ENCODE results near the gene CAMK1D.
"Not testable (repeated sequence)": the region's sequence is repeated elsewhere in the genome, so short reads cannot be mapped to it uniquely, and the experiment has no call there.

The CAMK1D gene

DNA sequence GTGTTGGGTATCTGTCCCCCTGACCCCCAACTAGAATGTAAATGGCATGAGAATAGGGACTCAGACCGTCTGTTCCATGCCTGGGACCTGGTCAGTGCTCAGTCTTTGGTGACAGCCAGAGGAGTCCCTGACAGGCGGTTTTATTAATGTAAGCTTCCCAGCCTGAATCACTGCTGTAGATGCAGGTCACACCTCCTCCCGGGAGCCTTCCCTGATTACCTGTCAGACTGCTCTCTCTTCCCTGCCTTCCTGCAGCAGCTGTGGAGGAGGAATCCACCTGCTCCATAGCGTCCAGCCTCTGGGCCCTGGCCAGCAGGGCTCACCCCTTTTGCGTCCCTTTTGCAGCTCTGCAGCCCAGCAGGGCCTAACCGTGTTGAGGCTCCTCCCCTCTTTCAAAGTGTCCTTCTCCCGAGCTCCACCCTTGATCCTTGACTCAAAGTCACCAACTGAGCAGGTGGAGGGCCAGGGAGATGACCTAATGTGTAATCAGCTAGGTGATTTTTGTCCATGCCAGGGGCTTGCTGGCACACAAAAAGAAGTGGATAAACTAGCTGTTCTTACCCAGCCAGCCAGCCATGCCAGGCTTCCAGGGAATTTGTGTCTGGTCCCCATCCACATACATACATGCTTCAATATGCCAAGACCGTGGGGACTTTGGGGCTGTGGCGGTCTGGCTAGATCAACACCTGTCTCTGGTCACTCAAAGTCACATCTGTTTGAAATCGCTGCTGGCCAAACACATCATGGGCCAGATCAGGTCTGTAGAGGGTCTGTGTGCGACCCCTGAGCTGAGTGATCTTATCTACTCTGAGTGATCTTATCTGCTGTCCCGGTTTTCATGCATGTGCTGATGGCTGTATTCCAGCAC, 457.1 kb downstream of the CAMK1D start:
- DNase-seq, result no peak

DNA sequence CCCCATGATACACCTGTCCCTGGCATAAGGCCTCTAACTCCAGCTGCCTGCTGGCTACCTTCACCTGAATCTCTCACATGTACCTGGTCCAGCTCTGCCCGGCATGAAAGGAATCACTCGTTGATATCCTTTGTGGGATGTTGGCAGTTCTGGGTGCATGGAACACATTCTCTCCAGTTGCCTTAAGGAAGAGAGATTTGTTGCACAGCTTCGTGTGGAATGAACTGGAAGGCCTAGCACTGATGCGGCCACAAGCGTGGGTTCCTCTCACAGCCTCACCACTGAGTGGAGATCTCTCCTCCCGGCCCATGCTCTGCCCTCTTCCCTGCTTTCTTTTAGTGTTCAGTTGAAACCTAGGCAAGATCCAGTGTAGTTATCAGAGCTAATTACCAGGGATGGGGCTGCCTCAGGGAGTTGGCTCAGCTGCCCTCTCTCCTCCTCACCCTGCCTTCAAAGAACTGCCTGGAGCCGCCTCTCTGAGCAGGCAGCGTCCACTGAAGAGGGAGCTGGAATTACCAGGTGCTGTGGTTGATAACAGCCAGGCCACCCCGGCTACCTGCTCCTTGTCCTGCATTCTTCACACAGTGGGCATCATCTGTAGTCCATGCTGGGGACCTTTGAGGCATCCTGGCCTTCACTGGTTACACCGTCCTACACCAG, 457.9 kb downstream of the CAMK1D start:
- DNase-seq, result no peak

GRCh38 chr10:12808014-12808613, 458.8 kb downstream of the CAMK1D start:
- DNase-seq, result no peak

- DNase-seq, result not testable (repeated sequence)
Observed at GRCh38 chr10:12810046-12810445, 460.7 kb downstream of the CAMK1D start.

DNA sequence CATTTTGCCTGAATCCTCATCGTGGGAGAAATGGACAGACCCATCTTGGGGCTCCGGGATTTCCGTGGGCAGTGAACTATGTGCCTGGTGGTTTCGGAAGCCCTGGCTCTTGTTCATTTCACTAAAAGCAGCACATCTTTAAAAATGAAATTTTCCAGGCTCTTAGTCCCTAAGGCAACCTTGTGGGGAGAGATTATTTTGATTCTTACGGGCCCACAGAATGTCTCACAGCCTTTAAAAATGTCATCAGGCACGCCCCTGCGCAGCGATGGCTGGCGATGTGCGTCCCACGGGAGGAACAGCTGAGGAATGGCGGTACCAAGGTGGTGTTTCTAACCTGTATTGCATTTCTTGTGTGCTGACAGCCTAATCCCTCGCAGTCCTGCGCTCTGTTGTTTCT, 462.5 kb downstream of the CAMK1D start:
- DNase-seq, result no peak

DNA sequence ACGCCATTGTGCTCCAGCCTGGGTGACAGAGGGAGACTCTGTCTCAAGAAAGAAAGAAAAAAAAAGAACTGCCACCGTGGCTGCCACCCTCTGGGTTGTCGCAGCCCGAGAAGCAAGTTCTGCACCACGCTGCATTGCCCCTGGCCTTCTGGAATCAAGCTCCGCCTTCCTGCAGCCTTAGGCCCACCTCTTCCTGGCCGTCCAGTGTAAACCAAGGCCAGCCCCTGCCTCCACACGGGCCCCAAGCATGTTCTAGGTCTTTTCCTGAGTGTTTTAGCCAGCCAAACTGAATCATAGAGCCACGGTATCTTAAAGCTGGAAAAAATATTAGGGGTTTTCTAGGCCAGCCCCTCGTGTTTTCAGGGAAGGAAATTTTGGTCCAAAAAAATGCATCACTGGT, 463.2 kb downstream of the CAMK1D start:
- no peak for DNase-seq

DNA sequence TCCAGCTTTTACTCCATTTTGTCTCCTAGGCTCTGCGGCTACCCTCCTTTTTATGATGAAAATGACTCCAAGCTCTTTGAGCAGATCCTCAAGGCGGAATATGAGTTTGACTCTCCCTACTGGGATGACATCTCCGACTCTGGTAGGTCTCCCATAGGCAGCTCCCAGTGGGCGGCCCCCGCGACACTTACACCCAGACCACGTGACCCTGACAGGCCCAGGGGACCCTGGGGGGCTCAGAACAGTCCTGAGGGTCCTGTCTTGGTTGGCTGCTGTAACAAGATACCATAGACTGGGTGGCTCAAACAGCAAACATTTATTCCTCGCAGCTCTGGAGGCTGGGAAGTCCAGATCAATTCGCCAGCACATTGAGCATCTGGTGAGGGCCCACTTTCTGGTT, 464.8 kb downstream of the CAMK1D start:
- DNase-seq, result no peak

GRCh38 chr10:12819071-12819470, 469.7 kb downstream of the CAMK1D start:
- DNase-seq, result no peak

- no peak for DNase-seq
Observed at GRCh38 chr10:12819656-12820055, 470.3 kb downstream of the CAMK1D start.

DNA sequence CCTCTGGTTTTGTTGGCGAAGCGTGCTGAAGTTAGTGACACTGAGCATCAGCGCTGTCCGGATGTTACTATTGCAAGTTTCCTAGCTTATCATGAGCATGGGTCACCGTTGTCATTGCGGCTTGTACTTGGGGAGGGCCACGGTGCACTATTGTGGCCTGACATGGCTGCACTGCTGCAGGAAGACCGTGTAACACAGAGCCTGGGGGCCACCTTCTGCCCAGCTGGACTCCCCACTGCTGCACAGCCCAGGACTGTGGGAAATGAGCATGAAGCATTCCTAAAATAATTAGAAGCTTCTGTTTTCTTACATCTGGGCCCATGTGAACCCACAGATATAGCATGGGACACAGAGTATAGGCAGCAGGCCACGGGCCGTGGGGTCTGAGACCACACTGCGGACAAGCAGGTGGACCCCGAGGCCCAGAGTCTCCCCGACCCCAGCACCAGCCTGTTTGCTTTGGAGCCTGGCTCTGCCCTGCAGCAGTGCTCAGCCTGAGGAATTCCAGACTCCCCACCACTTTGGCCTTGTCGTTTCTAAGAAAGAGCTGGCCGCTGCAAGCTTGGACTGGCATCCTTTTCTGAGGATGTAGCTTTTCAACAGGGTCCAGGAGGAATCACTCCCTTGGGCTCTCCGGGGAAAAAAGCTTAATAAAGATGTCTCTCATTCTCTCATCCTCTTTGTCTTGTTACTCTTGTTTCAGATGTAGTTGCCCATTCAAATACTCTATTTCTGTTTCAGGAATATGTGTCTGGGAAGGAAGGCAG, 473.0 kb downstream of the CAMK1D start:
- DNase-seq, result no peak

DNA sequence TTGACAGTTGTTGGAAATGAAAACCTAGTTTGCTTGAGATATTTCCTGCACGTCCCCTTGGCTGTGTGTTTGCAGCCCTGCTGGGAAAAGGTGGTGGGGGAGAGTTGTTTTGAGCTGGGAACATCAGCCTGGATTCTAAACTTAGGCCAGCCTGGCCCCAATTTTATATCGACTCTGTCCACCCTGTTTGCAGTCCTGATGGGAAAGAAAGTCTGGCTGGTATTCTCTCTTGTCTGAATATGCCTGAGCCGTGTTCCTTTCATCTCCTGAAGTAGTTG, 473.5 kb downstream of the CAMK1D start:
- DNase-seq, result no peak

GRCh38 chr10:12823328-12823727, 474.0 kb downstream of the CAMK1D start:
- DNase-seq, result no peak

GRCh38 chr10:12825260-12825849, 476.0 kb downstream of the CAMK1D start:
- DNase-seq, result no peak

DNA sequence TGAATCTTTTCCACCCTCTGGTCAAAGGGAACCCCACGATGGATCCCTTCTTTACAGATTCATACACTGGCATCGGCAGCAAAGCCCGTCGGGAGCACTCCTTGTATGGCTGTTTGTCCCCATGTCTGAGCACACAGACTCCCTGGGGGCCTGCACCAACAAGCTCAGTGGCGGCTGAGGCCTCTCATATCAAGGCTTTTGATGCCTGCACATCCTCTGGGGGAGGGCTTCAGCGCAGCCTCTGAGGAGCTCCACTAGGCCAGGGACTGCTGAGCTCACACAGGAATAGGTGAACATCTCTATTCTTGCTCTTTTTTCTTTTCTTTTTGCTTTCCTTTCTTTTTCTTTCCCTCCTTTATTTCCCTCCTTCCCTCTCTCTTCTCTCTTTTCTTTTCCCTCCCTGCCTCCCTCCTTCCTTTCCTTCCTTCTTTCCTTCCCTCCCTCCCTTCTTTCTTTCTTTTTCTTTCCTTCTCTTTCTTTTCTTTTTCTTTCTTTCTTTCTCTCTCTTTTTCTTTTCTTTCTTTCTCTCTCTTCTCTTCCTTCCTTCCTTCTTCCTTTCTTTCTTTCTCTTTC, 477.5 kb downstream of the CAMK1D start:
- DNase-seq, result no peak

DNA sequence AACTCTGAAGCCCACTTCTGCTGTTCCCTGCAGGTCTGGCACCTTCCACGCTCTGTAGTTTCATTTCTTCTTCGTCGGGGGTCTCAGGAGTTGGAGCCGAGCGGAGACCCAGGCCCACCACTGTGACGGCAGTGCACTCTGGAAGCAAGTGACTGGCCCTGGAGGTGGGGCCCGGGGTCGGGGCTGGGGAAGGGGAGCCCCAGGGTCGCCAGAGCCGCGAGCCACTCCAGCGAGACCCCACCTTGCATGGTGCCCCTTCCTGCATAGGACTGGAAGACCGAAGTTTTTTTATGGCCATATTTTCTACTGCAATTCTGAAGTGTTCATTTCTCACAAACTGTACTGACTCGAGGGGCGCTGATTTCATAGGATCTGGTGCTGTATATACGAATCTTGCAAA, 479.4 kb downstream of the CAMK1D start:
- no peak for DNase-seq

DNA sequence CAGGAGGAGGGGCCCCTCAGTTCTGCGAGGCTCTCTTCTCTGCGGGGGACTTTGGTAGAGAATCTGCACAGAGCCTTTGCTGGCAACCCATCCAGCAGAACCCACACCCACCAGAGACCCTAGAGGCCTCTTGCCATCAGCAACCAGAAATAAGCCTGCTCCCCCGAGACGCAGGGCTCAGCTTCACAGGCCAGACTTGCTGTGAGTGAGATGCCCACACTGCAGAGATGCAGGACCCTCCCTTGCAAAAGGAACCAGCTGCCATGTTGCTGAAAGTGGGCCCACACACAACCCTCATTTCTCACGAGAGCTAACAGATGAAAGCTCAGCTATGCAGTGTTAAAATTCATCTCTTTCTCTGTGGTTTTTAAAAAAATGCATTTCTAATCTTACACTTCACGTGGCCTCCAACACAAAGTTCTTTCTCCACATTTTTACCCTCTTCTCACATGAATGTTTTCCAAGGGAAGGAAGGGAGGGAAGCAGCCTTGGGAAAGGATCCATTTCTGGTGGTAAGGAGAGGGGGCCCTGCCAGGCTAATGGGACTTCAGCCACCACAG, 480.6 kb downstream of the CAMK1D start:
- DNase-seq, result no peak

DNA sequence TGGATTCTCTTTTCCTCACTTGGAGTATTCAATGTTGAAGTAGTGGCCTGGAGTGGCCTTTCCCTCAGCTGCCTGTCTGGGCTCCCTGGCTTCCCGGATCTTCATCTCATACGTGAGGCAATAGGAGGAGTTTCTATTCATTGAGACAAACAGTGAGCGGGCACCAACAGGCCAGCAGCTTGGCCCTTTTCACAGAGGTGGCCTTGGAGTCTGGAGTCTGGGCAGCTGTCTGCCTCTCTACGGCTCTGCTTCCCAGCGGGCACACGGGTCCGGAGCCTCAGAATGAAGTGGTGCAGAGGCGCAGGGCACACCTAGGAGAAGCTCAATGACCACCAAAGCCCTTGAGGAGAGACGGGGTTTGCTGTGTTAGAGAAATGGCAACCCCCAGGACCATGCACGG, 482.7 kb downstream of the CAMK1D start:
- DNase-seq, result no peak

DNA sequence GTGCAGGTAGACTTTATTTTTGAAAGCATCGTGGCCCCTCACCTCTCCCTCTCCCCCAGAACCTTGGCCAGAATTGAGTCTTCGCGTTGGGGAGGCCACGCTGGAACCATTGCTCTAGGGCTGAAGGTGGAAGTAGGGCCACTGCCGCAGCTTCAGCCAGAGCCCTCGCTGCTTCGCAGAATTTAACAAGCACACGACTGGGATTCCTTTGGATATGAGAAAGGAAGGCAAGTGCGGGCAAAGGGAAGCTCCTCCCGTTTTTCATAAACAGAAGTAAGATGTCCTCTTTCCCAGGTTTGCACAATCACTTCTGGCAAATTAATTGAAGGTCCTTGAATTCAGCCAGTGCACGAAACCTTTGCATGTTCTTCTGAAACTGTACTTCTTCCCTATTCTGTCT, 484.1 kb downstream of the CAMK1D start:
- no peak for DNase-seq

- DNase-seq, result no peak
Observed at GRCh38 chr10:12834116-12834665, 484.8 kb downstream of the CAMK1D start.

DNA sequence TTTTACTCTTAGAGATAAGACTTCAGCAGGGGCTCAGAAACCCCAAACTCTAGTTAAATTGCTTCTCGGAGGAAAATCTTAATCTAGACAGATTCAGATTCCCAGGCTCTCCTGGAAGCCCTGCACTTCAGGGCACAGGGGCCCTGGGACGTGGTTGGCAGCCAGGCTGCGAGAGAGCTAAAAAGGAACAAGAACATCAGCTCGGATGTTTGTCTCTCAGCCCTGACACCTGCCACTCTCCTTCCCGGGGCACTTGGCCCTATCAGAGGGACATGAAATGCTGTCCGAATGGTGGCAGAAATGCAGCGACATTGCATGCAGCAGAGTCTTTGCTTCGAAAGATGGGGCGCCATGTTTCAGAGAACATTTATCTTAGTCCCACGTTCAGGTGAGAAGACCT, 485.4 kb downstream of the CAMK1D start:
- DNase-seq, result no peak

DNA sequence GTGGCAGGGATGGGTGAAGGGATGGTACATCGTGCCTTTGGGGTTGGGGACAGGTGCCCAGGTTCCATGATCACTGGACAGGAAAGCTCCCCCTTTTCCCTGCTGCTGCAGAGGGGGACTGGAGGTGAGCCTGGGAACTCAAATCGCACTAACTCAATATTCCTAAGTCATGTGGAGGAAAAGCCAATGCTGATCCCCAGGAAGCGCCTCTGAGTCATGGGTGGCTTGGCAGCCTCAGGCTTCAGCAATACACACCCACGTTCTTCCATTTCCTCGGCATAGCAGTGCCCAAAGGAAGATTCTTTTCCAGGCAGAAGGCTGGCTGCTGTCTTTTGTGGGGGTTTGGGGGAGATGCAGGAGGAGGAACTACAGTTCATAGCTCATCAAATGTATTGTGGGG, 486.4 kb downstream of the CAMK1D start:
- DNase-seq, result no peak

GRCh38 chr10:12838366-12838765, 489.0 kb downstream of the CAMK1D start:
- no peak for DNase-seq

Data from CD4-positive, alpha-beta T cell treated with Interleukin-17A for 4 hours (primary cell).